ENCODE results near the gene NCF2.
"Not testable (repeated sequence)": the region's sequence is repeated elsewhere in the genome, so short reads cannot be mapped to it uniquely, and the experiment has no call there.

The NCF2 gene

DNA sequence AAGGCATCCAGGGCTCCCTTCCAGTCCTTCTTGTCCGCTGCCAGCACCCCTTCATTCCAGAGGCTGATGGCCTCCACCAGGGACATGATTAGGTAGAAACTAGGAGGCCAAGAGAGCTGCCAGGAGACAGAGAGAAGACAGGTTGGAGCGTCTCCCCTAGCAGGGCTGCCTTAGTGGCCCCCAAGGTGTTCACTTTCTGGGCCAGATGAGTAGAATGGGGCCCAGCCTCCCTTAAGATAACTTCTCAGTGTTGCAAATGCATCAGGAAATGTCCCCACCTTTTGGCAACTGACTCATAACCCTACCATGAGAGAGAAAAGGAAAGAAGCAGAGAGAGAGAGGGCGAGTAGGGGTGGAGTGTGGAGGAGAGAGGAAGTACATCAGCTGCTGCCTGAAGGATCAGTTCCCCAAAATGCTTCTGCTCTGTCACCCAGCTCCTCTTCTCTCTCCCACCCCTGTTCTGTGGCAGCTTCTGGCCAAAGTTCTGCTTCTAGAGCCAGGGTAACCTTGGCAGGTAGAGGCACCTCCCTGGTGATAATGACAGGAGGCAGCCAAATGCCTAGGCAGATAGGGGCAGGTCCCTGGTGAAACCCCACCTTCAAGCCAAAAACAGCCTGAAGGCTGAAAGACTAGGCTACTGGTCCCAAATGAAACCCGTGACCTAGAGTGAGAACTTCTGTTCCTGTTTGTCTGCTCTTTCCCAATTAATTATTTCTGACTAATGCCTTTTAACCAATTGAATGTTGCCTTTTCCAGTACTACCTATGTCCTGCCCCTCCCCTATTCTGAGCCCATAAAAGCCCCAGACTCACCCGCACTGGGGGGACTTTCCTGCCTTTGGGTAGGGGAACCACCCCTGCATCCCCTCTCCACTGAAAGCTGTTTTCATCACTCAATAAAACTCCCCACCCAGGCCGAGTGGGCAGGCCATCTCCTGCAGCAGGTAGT is at the start of gene NCF2:
TSS of gene NCF2 (minus strand) at position 216 of the 948 bp plus-strand sequence. CDS start at position 86, 130 bp downstream.
- peak; percentile 93 for DNase-seq

GRCh38 chr1:183638649-183639387 is 48.6 kb upstream of the NCF2 start:
- no peak for DNase-seq

GRCh38 chr1:183636783-183637182 is 46.5 kb upstream of the NCF2 start:
- no peak for DNase-seq

GRCh38 chr1:183636334-183636682 is 46.0 kb upstream of the NCF2 start:
- DNase-seq = no peak

- peak; percentile 99 for DNase-seq
Observed at GRCh38 chr1:183635606-183636333, 45.5 kb upstream of the NCF2 start, which contains the start of gene ARPC5. Gene ARPC5, minus strand, starts transcription at chr1:183635783. Its CDS starts 124 bp downstream, at chr1:183635659.

- DNase-seq = peak; percentile 33
Observed at GRCh38 chr1:183635099-183635605, 44.9 kb upstream of the NCF2 start.

- no peak for DNase-seq
Observed at GRCh38 chr1:183634429-183635065, 44.3 kb upstream of the NCF2 start.

DNA sequence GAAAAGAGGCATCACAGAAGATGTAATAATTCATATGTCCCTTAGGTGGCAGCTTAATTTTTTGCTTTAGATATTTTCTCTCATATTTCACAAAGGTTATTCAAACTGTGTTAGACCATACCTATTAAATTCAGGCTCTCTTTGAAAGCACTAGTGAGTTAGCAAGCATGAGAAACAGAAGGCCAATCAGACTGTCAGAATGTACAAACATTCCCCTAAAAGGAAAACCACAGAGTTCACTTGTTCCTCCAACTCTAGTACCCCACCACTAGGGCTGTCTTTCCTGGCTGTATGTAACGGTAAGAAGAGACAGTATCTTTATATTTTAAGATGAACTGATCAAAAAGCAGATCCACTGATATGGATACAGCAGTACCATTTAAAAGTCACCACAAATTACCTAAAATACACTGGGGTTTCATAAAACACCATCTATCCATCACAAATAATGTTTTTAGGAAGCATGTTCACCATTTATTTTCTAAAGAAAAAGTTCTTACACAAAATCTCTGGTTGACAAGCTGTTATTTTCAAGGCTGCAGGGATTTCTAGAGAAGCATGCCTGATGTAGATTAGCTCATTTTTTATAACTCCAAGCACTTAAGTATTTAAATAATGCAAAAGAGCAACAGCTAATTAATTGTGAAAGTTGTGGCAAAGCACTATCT is 43.6 kb upstream of the NCF2 start:
- peak; percentile 74 for DNase-seq

DNA sequence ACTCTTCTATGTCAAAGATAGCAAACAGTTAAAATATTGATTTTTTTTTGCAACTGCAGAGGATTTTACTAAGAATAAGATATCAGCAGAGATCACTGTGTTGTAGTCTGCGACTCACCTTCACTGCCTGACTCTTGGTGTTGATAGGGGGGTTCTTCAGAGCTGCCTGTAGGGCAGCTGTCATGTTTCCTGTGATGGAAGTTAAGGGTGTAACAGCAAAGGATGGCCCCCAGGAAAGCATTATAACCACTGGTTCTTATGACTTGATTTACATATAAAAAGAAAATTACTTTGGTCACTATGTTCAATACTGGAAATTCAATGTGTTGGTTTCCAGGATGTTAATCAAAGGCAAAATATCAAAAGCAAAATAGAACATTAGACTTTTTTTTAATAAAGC is 42.7 kb upstream of the NCF2 start:
- no peak for DNase-seq

DNA sequence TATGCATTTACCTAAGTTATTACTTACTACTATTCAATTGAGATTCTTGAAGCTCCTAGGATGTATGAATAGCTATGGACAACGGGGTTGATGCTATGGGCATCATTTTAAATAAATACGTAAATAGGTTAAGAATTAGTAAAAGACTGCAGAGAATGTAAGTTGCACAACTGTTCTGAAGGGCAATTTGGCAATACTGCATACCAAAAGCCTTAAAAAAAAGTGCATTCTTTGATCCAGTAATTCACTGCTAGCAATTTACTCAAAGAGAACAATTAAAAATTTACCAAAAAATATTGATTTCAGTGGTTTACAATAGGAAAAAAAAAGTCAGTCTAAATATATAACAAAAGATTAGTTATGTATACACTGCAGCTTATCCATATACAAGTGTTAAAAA is 41.9 kb upstream of the NCF2 start:
- no peak for DNase-seq

- DNase-seq = no peak
Observed at GRCh38 chr1:183630748-183631147, 40.5 kb upstream of the NCF2 start.

- DNase-seq = no peak
Observed at GRCh38 chr1:183628537-183628936, 38.3 kb upstream of the NCF2 start.

GRCh38 chr1:183626236-183626635 is 36.0 kb upstream of the NCF2 start:
- DNase-seq = peak; percentile 70

GRCh38 chr1:183622884-183623785 is 32.9 kb upstream of the NCF2 start:
- peak; percentile 74 for DNase-seq

DNA sequence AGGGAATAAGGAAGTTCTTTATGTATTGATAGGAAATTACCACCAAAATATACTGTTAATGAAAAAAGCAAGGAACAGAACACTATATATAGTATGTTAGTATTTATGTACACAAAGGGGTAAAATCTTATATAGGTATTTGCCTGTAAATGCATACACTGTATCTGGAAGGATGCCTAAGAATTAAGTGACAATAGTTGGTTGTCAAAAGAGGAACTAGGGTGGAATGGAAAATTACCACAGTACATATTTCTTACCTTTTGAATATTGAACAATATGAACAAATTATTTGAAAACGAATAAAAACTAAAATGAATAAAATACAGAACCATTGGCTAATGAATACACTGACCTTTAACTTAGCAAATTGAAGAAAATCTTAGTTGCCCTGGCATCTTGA is 31.8 kb upstream of the NCF2 start:
- peak; percentile 14 for DNase-seq

GRCh38 chr1:183620311-183620710 is 30.1 kb upstream of the NCF2 start:
- no peak for DNase-seq

DNA sequence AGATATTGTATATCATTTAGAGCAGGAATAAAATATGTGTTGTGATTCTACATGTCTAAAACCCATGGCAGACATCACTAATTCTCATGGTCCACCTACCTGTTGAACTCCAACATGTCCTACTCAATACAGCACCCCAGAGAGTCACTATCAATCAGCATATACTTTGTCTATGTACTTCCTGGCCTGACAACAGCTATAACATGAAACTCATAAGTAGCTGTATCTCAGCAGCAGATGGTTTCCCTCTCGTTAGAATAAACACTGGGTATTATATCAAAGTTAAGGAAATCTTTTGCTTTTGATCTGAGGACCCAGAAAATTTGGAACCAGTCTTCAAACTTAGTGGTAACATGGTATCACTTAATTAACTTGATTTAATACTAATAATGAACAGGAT is 29.5 kb upstream of the NCF2 start:
- no peak for DNase-seq

DNA sequence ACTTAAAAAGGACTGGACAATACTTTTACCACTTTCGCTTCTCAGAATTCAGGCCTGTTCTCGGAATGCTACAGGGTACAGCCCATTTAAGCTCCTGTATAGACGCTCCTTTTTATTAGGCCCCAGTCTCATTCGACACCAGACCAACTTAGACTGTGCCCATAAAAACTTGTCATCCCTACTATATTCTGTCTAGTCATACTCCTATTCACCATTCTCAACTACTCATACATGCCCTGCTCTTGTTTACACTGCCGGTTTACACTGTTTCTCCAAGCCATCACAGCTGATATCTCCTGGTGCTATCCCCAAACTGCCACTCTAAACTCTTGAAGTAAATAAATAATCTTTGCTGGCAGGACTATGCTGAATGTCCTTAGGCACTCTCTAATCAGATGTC is 27.9 kb upstream of the NCF2 start:
- not testable (repeated sequence) for DNase-seq

GRCh38 chr1:183612975-183613374 is 22.7 kb upstream of the NCF2 start:
- not testable (repeated sequence) for DNase-seq

GRCh38 chr1:183612407-183612806 is 22.1 kb upstream of the NCF2 start:
- DNase-seq = no peak

DNA sequence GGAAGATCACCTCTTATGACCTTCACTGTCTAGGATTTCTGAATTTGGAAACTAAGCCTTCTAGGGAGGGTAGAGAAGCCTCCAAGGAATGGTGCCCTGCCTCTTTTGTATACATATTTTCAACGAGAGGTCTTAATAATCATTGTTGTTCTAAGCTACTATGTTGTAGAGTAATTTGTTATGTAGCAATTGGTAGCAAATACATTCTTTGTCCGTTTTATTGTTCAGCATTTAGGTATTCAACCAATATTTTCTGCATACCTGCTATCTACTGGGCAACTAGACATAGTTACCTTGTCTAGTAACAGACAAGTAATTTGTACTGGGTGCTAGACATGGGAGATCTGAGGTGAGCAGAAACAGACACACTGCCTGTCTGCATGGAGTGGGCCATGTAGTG is 20.8 kb upstream of the NCF2 start:
- DNase-seq = no peak
